C4-2B (cell line): ENCODE measurements around the gene MROH9.

ENCODE experiments used
- H3K27ac ChIP-seq: fragments of 450-650 bp; 2 replicates; pipeline ENCODE4 v1.5.1; 2017
- CTCF ChIP-seq: fragments of 450-650 bp; conservative IDR thresholded peaks from 2 replicates; pipeline ENCODE4 v1.5.1; 2017; ENCODE audit warnings: mild to moderate bottlenecking
- ZFX ChIP-seq: fragments of 450-650 bp; IDR thresholded peaks from 2 replicates; pipeline ENCODE4 v1.6.1; 2017

MROH9 gene

GRCh38 chr1:170935231-170935630 is at the start of gene MROH9:
MROH9 (plus strand) TSS chr1:170935534; CDS start chr1:170945557, 10,023 bp downstream.
- H3K27ac ChIP-seq, result no peak within 1 kb of the TSS
- no peak for TF ChIP-seq CTCF
- no peak for TF ChIP-seq ZFX

- TF ChIP-seq CTCF (no peak), ZFX (no peak)
- no peak overlapping the region for H3K27ac ChIP-seq
Measured at GRCh38 chr1:170885551-170885950, 49.8 kb upstream of the MROH9 start.

DNA sequence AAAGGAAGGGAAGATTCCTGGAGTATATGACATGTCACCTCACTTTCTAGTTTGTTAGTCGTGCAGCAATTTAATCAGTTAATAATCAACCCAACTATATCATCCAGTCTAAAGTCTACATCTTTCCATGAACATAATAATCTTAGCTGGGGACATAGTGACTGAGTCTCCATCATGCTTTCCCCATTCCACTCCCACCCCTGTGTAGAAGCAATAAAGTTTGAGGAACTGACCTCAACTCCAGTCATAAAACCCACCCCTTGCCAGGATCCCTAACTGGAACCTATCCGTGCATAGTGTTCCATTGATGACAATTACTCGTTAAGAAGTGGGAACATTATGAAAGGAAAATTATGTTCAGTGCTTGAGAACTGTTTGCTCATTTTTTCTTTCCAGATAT is 48.9 kb upstream of the MROH9 start:
- no peak overlapping the region for H3K27ac ChIP-seq
- TF ChIP-seq CTCF (no peak), ZFX (no peak)

DNA sequence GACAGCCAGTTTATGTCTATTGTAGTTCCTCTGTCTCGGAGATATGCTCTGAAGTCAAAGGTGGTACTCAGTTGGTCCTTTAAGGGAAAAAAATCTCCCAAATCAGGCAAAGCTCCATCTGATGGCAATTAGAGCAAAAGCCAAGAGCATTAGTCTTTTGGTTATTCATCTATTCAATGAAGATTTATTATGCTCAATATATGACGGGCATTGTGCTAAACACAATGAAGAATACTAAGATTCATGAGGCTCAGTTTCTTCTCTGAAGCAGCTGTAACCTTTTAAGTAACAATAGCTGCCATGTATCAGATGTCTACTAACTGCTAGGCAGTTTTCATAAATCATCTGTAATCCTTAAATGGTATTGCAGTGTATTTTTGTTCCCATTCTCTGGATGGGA is 47.6 kb upstream of the MROH9 start:
- TF ChIP-seq ZFX, result no peak
- no peak for TF ChIP-seq CTCF
- no peak overlapping the region for H3K27ac ChIP-seq

DNA sequence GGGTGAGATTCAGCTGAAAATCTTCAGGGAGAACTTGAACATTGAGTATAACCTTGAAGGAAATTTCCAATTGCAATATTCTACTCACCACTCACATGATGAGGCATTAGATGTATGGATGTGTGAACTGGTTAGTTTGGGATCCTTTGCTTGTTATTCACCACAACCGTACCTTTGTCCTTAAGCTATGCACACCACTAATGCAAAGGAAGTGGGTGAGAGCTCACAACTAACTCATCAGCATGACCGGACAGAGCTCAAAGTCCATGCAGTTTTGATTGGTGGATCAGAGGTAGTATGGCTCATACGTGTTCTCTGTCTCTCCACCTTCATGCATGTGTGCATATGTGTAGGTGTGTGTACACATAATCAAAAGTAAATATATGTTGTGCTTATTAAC is 43.5 kb upstream of the MROH9 start:
- no peak overlapping the region for H3K27ac ChIP-seq
- no peak for TF ChIP-seq ZFX
- TF ChIP-seq CTCF, result no peak

GRCh38 chr1:170893655-170894297 is 41.6 kb upstream of the MROH9 start:
- no peak overlapping the region for H3K27ac ChIP-seq
- TF ChIP-seq ZFX (no peak), CTCF (no peak)

DNA sequence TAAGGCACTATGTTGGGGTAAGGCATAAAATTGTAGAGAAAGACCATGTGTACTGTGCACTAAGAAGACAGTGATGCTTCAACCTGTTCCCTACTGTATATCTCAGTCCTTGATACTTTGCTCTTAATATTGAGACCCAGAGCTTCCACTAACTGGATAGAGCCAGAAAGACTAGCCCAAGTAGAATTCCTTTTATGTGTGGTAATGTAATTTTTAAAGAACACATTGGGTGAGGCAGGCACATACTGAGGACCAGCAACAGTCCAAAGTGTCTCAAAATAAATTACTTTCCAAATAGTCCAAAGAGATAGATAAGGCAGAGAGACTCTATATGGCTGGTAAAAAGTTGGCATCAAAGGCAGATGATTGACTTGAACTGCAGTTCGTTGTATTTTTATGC is 31.4 kb upstream of the MROH9 start:
- TF ChIP-seq CTCF (no peak), ZFX (no peak)
- no peak overlapping the region for H3K27ac ChIP-seq
